H9 (cell line): Measurements from ENCODE around the gene AKR1C3. TPM values are rescaled to one million over a fixed set of nuclear protein-coding genes. Genes with fewer than 3 reads are reported as not detected.

ENCODE experiments used
- DNase-seq: peaks from one replicate; pipeline ENCODE4 v3.0.0-alpha.2; 2017
- H2AFZ ChIP-seq: one replicate; pipeline ENCODE4 v1.6.1; 2013; ENCODE audit warnings: mild to moderate bottlenecking, low read length, control low read depth, moderate library complexity
- H2AK5ac ChIP-seq: 2 replicates; pipeline ENCODE4 v1.6.1; 2013; ENCODE audit warnings: low read length, control low read depth, mixed read lengths; ENCODE audit not compliant: insufficient read length
- H2BK120ac ChIP-seq: one replicate; pipeline ENCODE4 v1.6.1; 2013; ENCODE audit warnings: low read depth, mild to moderate bottlenecking, low read length, control low read depth, inconsistent platforms; ENCODE audit not compliant: poor library complexity, severe bottlenecking
- H2BK12ac ChIP-seq: 2 replicates; pipeline ENCODE4 v1.6.1; 2013; ENCODE audit warnings: low read length, control low read depth, mixed read lengths, low read depth; ENCODE audit not compliant: insufficient read length
- H2BK15ac ChIP-seq: 2 replicates; pipeline ENCODE4 v1.6.1; 2013; ENCODE audit warnings: low read depth, low read length, control low read depth
- H2BK20ac ChIP-seq: one replicate; pipeline ENCODE4 v1.6.1; 2013; ENCODE audit warnings: low read depth, mild to moderate bottlenecking, low read length, control low read depth, inconsistent platforms; ENCODE audit not compliant: poor library complexity, severe bottlenecking
- H2BK5ac ChIP-seq: 2 replicates; pipeline ENCODE4 v1.6.1; 2013; ENCODE audit warnings: low read length, control low read depth, mixed read lengths; ENCODE audit not compliant: insufficient read length
- H3K14ac ChIP-seq: 2 replicates; pipeline ENCODE4 v1.6.1; 2013; ENCODE audit warnings: low read length, control low read depth; ENCODE audit not compliant: insufficient read depth
- H3K18ac ChIP-seq: 2 replicates; pipeline ENCODE4 v1.6.1; 2013; ENCODE audit warnings: low read depth, mild to moderate bottlenecking, mixed read lengths, low read length, control low read depth; ENCODE audit not compliant: insufficient read length
- H3K23ac ChIP-seq: 2 replicates; pipeline ENCODE4 v1.6.1; 2013; ENCODE audit warnings: low read length, control low read depth, mixed read lengths, low read depth; ENCODE audit not compliant: insufficient read length
- H3K23me2 ChIP-seq: 2 replicates; pipeline ENCODE4 v1.6.1; 2013; ENCODE audit warnings: low read depth, mild to moderate bottlenecking, mixed read lengths, low read length, control low read depth; ENCODE audit not compliant: insufficient read length, poor library complexity, severe bottlenecking
- H3K27ac ChIP-seq: 2 replicates; pipeline ENCODE4 v1.5.1; 2013; ENCODE audit warnings: low read length, control low read depth, mixed read lengths, low read depth; ENCODE audit not compliant: insufficient read length
- H3K27me3 ChIP-seq: 2 replicates; pipeline ENCODE4 v1.6.1; 2013; ENCODE audit warnings: low read length, control low read depth, inconsistent platforms; ENCODE audit not compliant: insufficient read depth
- H3K4ac ChIP-seq: 2 replicates; pipeline ENCODE4 v1.6.1; 2013; ENCODE audit warnings: low read depth, mild to moderate bottlenecking, control low read depth, inconsistent platforms, low read length, moderate library complexity
- H3K4me1 ChIP-seq: 2 replicates; pipeline ENCODE4 v1.6.1; 2013; ENCODE audit warnings: low read length, control low read depth, inconsistent platforms; ENCODE audit not compliant: insufficient read depth
- H3K4me2 ChIP-seq: 2 replicates; pipeline ENCODE4 v1.6.1; 2013; ENCODE audit warnings: low read length, control low read depth, mixed read lengths; ENCODE audit not compliant: insufficient read length, insufficient read depth
- H3K56ac ChIP-seq: 2 replicates; pipeline ENCODE4 v1.6.1; 2013; ENCODE audit warnings: low read depth, mild to moderate bottlenecking, mixed read lengths, low read length, control low read depth; ENCODE audit not compliant: insufficient read length
- H3K79me1 ChIP-seq: 2 replicates; pipeline ENCODE4 v1.6.1; 2013; ENCODE audit warnings: low read depth, mild to moderate bottlenecking, moderate library complexity, low read length, control low read depth, inconsistent platforms; ENCODE audit not compliant: insufficient read depth, poor library complexity, severe bottlenecking
- H3K79me2 ChIP-seq: 2 replicates; pipeline ENCODE4 v1.6.1; 2013; ENCODE audit warnings: low read length, control low read depth, inconsistent platforms; ENCODE audit not compliant: insufficient read depth
- H3K9ac ChIP-seq: 2 replicates; pipeline ENCODE4 v1.6.1; 2013; ENCODE audit warnings: low read length, control low read depth, mixed read lengths; ENCODE audit not compliant: insufficient read length; ENCODE audit errors: extremely low read depth
- H3K9me3 ChIP-seq: one replicate; pipeline ENCODE4 v1.6.1; 2013; ENCODE audit warnings: low read depth, low read length, inconsistent platforms; ENCODE audit not compliant: control insufficient read depth
- H3T11ph ChIP-seq: one replicate; pipeline ENCODE4 v1.6.1; 2013; ENCODE audit warnings: mild to moderate bottlenecking, low read length, control low read depth, inconsistent platforms
- H4K20me1 ChIP-seq: one replicate; pipeline ENCODE4 v1.6.1; 2013; ENCODE audit not compliant: control insufficient read depth, insufficient read length, insufficient read depth
- H4K5ac ChIP-seq: 2 replicates; pipeline ENCODE4 v1.6.1; 2013; ENCODE audit warnings: low read depth, mild to moderate bottlenecking, mixed read lengths, low read length, control low read depth; ENCODE audit not compliant: insufficient read length
- H4K8ac ChIP-seq: replicated peaks from 2 replicates; pipeline ENCODE4 v1.6.1; 2013; ENCODE audit warnings: low read length, control low read depth, mixed read lengths, low read depth; ENCODE audit not compliant: insufficient read length
- H4K91ac ChIP-seq: 2 replicates; pipeline ENCODE4 v1.6.1; 2013; ENCODE audit warnings: low read depth, mild to moderate bottlenecking, moderate library complexity, mixed read lengths, low read length, control low read depth; ENCODE audit not compliant: insufficient read length
- H3K27ac Mint-ChIP-seq, 3 experiments: 2 replicates in 2 of 3; 3 replicates in 1 of 3; pipeline ENCODE4 v1.8.0; 2020 to 2021; ENCODE audit warnings: mixed read lengths in 3 of 3, mild to moderate bottlenecking in 1 of 3, moderate library complexity in 1 of 3
- H3K27me3 Mint-ChIP-seq: 2 replicates; pipeline ENCODE4 v1.8.0; 2021; ENCODE audit warnings: low read depth, mild to moderate bottlenecking, moderate library complexity, mixed read lengths
- H3K36me3 Mint-ChIP-seq, 3 experiments: 2 replicates in 2 of 3; 3 replicates in 1 of 3; pipeline ENCODE4 v1.8.0; 2020 to 2021; ENCODE audit warnings: low read depth in 3 of 3, mixed read lengths in 3 of 3; ENCODE audit not compliant: insufficient read depth in 1 of 3
- H3K4me1 Mint-ChIP-seq, 2 experiments: 2 replicates each; pipeline ENCODE4 v1.8.0; 2020; ENCODE audit warnings: mixed read lengths in 2 of 2
- H3K4me3 Mint-ChIP-seq, 2 experiments: 2 replicates in 1 of 2; 3 replicates in 1 of 2; pipeline ENCODE4 v1.8.0; 2020 to 2021; ENCODE audit warnings: mild to moderate bottlenecking in 2 of 2, mixed read lengths in 2 of 2, moderate library complexity in 1 of 2
- H3K9me3 Mint-ChIP-seq, 2 experiments: 2 replicates in 1 of 2; 3 replicates in 1 of 2; pipeline ENCODE4 v1.8.0; 2020; ENCODE audit warnings: mild to moderate bottlenecking in 2 of 2, mixed read lengths in 2 of 2, moderate library complexity in 1 of 2
- CTCF ChIP-seq: fragments of 200-600 bp; sonication (generic); conservative IDR thresholded peaks from 3 replicates; pipeline ENCODE4 v1.8.0; 2021; ENCODE audit warnings: antibody characterized with exemption, mild to moderate bottlenecking
- WGBS: extraction: QIAGEN DNeasy Blood & Tissue Kit; methylation state at CpG from one replicate; pipeline ENCODE4 v1.1.7; 2013; ENCODE audit warnings: missing lambda C conversion rate, low lambda C conversion rate, mixed read lengths; ENCODE audit not compliant: insufficient read length; ENCODE audit errors: extremely low coverage; 5-methylcytosine and 5-hydroxymethylcytosine counted together
- total RNA-seq: library from RNA; stranded (reverse); gene quantifications from 2 replicates; pipeline ENCODE4 v1.2.1, GENCODE V29; 2021

The AKR1C3 gene
- total RNA-seq, 1 experiment from 2014 or later, result 2.1 TPM

- Histone ChIP-seq H2AK5ac (no peak overlapping the region), H3K9ac (no peak overlapping the region), H3K4me1 (no peaks in the 10 kb centered on the region; the same call in 1 of the 2 replicates), H3K27ac (no peak overlapping the region), H2AFZ (no peak overlapping the region), H4K20me1 (no peaks in the 10 kb centered on the region), H3K23me2 (no peaks in the 10 kb centered on the region), H4K8ac (no peak overlapping the region), H2BK120ac (no peak overlapping the region), H3K79me1 (no peaks in the 10 kb centered on the region), H2BK15ac (no peak overlapping the region), H3K14ac (no peak overlapping the region), H3T11ph (no peak overlapping the region), H3K56ac (no peak overlapping the region), H3K4ac (no peak overlapping the region), H2BK12ac (no peak overlapping the region), H3K23ac (no peak overlapping the region), H2BK20ac (no peak overlapping the region), H2BK5ac (no peak overlapping the region), H3K79me2 (no peaks in the 10 kb centered on the region), H3K9me3 (no peaks in the 10 kb centered on the region), H3K18ac (no peak overlapping the region), H3K4me2 (no peak overlapping the region), H3K27me3 (no peaks in the 10 kb centered on the region), H4K91ac (no peak overlapping the region), H4K5ac (no peak overlapping the region)
- WGBS, result no CpG with 5 or more reads among the region's 2 CpGs
- H3K4me3 Mint-ChIP-seq, result no peak overlapping the region
- no peak for DNase-seq
- peaks cover 0 to 4% of the 10 kb centered on the region in 2 experiments; a peak in 3 of 4 replicates for H3K4me1 Mint-ChIP-seq
- peaks cover 9 to 38% of the 10 kb centered on the region in 2 experiments for H3K9me3 Mint-ChIP-seq
- H3K27me3 Mint-ChIP-seq, result no peaks in the 10 kb centered on the region
- H3K36me3 Mint-ChIP-seq, result no peaks in the 10 kb centered on the region; a peak in 2 of 7 replicates
- TF ChIP-seq CTCF, result no peak
- no peak overlapping the region for H3K27ac Mint-ChIP-seq
Measured at GRCh38 chr10:5092375-5092774, 1.8 kb upstream of the AKR1C3 start.
